K562 (cell line): ENCODE data around the gene DOCK1.

ENCODE experiments used
- CEBPB ChIP-seq: fragments of 450-650 bp; IDR thresholded peaks from 2 replicates; pipeline ENCODE4 v1.6.1; 2016; ENCODE audit warnings: missing genetic modification characterization, missing compliant biosample characterization
- MYNN ChIP-seq, 2 experiments: sonication (generic); formaldehyde crosslinking in 1 of 2; IDR thresholded peaks; 2 replicates each; pipeline versions ENCODE4 v1.5.0 to v1.6.1; 2016 to 2020; ENCODE audit warnings: antibody characterized with exemption in 1 of 2, missing genetic modification reagents in 1 of 2
- POLR2A ChIP-seq: fragments of 450-650 bp; conservative IDR thresholded peaks from 2 replicates; pipeline ENCODE4 v1.6.1; 2016
- TAL1 ChIP-seq: fragments of 450-650 bp; IDR thresholded peaks from 2 replicates; pipeline ENCODE4 v1.6.1; 2016; ENCODE audit warnings: mild to moderate bottlenecking

GRCh38 chr10:127067542-127068194, 162.4 kb downstream of the DOCK1 start:
- TF ChIP-seq TAL1 (no peak), POLR2A (no peak), MYNN (IDR thresholded peaks at IDR 0.05) (no peak), MYNN (CRISPR knock-in tag; IDR thresholded peaks at IDR 0.05) (no peak), CEBPB (tag) (no peak)
